ENCODE results near the gene ZDHHC11.
"Not testable (repeated sequence)": the region's sequence is repeated elsewhere in the genome, so short reads cannot be mapped to it uniquely, and the experiment has no call there.

DNA sequence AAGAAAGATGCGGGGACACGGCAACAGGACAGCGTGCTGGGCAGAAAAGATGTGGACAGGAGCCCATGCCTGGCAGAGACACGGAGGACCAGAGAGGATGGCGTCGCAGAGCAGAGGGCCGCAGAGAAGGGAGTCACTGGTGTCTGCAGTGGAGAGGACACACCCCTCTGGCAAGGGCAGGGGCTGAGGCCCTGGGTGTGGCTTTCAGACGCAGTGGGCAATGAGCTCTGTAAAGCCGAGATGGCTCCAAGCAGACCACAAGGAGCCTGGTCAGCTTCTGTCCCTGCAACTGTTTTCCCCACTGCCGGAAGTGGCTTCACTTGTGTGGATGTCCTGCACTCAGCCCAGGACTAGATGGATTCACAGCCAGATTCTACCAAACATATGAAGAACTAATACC, 62.1 kb downstream of the ZDHHC11 start:
- TF ChIP-seq CTCF (optimal IDR thresholded peaks at IDR 0.05 in 1 of 3, IDR thresholded peaks at IDR 0.05 in 1 of 3, conservative IDR thresholded peaks at IDR 0.05 in 1 of 3; ENCODE audit: extremely low read depth in 1 of 3, insufficient read depth in 2 of 3, low read length in 3 of 3); EZH2 (IDR thresholded peaks at IDR 0.05; ENCODE audit: low read length): not testable (repeated sequence)

Data from keratinocyte (primary cell).